ENCODE measurements around the gene CS.
"Not testable (repeated sequence)": the region's sequence is repeated elsewhere in the genome, so short reads cannot be mapped to it uniquely, and the experiment has no call there.

CS gene

DNA sequence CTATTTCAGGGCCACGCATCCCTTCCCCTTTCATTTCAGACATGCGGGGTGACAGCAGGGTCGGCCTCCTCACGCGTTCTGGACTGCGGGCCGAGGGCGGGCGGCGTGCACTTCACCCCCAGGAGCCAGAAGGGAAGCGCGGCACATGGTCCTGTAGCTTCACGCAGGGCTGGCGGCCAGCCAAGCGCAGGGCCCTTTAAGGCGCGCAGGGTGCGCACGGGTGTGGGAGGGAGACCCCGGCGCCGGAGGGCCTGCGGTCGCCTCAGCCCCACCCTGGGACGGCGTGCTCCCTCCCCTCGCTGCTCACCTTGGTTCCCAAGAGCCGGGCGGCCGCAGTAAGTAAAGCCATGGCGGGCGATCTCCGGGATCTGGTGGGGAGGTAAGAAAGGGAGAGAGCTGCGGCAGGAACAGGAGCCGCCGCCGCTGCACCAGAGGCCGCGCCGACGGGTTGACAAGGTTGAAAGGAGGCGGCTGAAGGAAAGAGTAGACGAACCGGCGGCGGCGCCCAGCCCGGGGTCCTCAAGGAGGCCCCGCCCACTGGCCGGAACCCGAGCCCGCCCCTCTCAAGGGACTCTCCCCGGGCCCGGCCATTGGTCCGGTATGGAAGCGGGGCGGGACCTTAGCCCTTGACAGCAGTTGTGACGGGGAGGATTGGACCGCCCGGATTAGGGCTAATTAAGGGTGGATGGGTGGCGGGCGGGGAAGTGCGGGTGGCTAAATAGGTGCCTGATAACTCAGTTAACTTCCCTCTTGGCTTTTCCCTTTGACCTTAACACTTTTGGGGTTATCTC is at the start of gene CS:
Gene CS (minus strand): TSS at position 478 of the 791 bp plus-strand sequence. CDS start 129 bp downstream, at position 349.
- DNase-seq: peak; percentile 99

DNA sequence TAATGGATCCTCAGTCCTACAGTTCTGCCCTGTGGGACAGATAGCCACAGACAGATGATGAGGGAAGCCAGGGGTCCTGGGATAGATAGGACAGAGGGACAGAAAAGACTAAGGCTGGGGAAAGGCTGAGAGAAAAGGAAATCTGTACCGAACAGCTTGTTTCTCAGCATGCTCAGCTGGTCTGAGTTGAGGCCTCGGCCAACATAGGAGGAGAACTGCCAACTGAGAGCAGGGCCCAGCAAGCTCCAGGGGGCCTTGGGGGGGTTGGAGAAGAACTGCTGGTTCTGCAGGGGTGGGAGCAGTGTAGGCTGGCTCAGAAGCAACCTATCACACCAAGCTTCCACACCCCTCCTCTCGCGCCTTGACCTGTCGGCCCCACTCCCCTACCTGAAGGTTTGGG is 48.6 kb upstream of the CS start:
- DNase-seq: no peak

- not testable (repeated sequence) for DNase-seq
Observed at GRCh38 chr12:56347255-56347654, 47.1 kb upstream of the CS start.

DNA sequence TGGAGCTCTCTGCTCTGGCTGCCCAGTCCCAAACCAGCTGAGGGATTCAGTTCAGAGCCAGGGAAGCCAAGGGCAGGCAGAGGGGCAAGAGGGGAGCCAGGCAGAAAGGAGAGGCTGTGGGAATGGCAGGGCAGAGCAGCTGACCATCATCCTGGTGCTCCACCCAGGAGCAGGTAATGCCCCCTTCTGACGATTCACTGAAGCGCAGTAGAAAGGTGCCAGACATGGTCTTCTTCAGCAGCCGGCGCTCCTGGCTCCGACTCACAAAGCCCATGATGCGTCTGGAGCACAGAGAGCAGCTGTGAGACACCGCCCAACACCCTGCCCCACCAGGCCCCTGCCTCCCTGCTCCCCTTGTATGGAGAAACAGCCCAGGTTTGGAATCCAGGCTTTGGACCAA is 46.5 kb upstream of the CS start:
- no peak for DNase-seq

DNA sequence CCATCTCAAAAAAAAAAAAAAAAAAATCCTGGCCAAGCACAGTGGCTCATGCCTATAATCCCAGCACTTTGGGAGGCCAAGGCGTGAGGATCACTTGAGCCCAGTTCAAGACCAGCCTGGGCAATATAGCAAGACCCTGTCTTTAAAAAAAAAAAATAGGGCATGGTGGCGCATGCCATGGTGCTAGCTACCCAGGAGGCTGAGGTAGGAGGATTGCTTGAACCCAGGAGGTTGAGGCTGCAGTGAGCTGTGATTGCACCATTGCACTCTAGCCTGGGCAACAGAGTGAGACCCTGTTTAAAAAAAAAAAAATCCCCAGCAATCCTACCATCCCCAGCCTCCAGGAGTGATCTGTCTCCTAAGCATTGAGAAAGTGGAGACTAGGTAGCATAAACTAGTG is 42.2 kb upstream of the CS start:
- DNase-seq: not testable (repeated sequence)

- no peak for DNase-seq
Observed at GRCh38 chr12:56341616-56342015, 41.5 kb upstream of the CS start.

DNA sequence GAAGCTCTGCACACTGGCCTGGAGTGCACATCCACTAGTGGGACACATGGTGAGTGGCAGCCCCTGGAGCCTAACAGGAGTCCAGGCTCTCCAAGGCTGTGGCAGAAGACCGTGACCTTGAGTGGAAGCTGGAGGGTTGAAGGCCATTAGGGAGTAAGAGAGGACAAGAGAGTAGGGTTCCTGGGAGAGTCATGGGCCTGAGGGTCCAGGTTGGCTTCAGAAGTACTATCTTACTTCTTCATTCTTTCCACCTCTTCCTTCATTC is 39.0 kb upstream of the CS start:
- DNase-seq: no peak

DNA sequence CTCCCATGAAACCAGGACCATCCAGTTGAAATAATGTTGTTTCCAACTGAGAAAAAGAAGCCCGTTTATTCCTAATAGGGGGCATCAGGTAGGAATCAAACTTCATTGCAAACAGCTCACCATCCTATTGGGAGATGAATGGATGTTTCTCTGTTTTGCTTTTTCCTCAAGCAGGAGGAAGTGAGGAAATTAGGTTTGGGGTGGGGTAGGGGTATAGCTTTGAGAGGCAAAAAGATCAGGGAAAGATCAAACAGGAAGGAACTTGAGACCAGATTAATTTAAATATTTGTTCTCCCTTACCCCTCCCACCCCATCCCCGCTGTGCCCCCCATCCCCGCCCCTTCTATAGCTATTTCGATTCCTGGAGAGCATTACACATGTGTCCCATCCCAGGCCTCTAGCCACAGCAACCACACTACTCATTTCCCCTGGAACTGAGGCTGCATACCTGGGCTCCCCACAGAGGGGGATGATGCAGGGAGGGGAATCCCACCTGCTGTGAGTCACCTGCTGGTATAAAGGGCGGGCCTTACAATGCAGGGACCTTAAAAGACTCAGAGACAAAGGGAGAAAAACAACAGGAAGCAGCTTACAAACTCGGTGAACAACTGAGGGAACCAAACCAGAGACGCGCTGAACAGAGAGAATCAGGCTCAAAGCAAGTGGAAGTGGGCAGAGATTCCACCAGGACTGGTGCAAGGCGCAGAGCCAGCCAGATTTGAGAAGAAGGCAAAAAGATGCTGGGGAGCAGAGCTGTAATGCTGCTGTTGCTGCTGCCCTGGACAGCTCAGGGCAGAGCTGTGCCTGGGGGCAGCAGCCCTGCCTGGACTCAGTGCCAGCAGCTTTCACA is 38.4 kb upstream of the CS start, which contains the start of gene IL23A:
Gene IL23A (plus strand): TSS at position 577 of the 850 bp plus-strand sequence. CDS start 161 bp downstream, at position 738.
- peak; percentile 88 for DNase-seq

DNA sequence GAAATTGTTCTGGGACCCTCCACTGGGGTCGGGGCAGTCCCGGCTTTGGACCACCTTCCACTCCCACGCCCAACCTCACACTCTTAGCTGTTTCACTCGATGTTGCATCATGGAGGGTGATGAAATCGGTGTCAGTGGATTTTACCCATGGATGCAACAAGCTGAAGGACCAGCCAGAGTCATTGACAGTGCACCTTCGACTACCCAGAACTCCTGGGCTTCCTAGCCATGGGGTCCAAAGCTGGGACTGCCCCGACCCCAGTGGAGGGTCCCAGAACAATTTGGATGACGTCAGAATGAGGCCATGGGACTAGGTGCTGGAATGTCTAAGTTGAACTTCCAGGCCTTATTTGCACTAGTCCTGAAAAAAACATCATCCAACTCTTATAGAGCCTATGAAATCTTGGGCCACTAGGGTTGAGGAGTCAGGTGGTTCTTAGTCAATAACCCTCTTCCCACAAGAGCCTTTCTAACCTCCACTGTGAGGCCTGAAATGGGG is 37.7 kb upstream of the CS start:
- no peak for DNase-seq

DNA sequence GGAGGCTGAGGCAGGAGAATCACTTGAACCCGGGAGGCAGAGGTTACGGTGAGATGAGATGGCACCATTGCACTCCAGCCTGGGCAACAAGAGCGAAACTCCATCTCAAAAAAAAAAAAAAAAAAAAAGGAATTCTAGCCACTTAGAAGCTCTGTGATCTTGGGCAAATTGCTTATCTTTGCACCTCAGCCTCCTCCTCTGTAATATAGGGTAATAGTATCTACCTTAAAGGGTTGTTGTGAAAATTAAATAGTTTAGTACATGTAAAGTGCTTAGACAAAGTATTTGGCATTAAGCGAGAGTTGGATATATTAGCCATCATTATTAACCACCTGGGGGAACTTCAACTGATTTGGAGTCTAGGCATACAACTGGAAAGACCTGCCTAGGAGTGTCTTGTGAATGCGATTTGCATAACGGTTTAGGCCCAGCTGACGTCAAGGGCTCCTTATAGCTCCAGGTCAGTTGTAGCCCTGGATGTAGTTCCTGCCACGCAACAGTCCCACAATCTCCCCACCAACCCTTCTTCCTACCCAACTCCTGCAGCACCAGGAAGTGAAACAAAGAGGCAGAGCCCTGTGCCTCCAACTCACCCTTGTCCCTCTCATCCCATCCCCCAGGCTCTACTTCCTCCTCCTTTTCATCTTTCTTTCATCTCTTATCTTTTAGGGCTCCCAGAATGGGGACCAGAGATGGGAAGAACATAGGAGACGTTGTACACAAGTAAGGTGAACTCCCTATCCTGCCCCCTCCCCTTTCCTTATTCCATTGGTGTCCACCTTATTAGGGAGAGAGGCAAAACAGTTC is 36.4 kb upstream of the CS start:
- DNase-seq: no peak

DNA sequence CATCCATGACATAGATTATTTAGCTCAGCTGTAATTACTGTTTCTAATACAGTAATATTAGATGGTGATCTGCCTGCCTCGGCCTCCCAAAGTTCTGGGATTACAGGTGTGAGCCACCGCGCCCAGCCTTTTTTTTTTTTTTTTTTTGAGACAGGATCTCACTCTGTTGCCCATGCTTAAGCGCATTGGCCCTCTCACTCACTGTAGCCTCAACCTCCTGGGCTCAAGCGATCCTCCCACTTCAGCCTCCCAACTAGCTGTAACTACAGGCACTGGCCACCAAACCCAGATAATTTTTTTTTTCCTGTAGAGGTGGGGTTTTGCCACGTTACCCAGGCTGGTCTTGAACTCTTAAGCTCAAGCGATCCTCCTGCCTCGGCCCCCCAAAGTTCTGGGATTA is 35.4 kb upstream of the CS start:
- not testable (repeated sequence) for DNase-seq

DNA sequence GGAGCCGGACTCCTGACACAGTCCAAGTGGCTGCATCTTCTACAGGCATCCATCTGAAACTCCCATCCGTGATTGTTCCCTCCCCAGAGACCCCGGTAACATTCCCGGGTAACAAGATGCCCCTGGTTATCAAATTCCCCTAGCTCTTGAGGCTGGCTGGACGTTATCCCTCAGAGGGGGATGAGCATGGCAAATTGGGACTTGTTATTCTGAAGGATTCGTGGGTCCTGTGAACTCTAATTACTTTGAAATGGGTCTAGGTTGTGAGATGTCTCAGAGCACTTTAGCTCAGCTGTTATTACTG is 34.3 kb upstream of the CS start:
- DNase-seq: no peak

DNA sequence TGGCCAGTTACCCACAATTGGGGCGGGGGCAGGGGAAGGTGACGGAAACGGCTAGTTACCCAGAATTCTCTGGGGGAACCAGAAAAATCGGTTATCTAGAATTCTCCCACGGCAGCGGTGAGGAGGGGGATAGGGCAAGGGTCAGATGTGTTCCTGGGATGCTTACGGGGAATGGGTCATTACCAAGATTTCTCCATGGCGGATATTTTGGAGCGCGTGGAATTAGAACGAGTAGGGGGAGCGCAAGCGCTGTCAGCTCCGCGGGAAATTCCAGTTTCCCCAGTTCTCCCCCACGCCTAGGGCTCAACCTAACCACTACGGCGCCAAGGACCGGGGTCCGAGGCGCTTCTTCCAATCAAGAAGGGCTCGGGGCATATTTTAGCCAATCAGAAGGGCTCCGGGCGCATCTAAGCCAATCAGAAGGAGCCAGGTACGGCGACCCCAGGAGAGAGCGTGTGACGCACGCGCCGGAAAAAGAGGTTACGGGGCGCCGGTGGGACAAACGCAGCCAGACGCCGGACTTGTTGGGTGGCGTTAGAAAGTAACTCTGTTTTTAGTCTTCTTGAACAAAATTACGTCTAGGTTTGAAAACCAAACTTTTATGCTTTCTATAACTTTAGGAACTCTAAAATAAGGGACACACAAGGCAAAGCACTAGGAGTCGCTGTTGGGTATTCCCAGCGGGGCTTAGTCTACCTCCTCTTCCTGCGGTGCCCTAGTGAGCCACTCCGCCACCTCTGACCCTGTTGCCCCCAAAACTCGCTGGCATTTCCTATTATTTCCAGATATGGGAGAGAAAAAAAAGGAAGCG is 33.8 kb upstream of the CS start, which contains the start of gene PAN2:
Gene PAN2 (minus strand): TSS at position 322 of the 811 bp plus-strand sequence. CDS start 906 bp downstream, outside the sequence.
- DNase-seq: peak; percentile 98

GRCh38 chr12:56333197-56333678 is 33.1 kb upstream of the CS start:
- no peak for DNase-seq

DNA sequence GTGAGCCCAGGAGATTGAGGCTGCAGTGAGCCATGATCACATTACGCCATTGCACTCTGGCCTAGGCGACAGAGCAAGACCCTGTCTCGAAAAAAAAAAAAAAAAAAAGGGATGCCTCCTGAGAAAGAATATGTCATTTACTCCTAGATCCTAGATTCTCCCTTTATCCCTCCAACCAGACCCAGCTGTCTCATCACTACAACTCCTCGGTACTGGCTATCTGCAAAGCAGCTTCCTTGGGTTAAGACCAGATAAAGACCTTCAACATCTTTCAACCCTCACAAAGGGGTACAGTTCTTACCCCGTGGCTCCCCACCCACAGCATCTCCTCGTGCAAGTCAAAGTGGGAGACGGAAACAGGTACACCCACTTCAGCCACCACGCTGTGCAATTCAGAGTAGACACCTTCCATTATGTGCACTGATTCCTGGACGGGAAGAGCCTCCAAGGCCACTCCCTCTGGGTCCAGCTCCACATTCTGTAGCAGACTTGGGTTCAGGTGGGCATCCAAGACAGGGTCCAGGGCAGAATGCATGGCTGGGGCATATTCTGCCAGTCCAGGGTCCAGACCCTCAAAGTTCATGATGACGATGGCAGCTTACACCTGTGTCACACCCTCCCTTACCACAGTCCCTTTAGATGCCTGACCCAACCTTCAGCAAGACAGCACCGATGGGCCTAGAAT is 32.5 kb upstream of the CS start:
- DNase-seq: no peak

GRCh38 chr12:56330936-56331490 is 30.9 kb upstream of the CS start:
- no peak for DNase-seq

- no peak for DNase-seq
Observed at GRCh38 chr12:56326533-56326932, 26.4 kb upstream of the CS start.

- no peak for DNase-seq
Observed at GRCh38 chr12:56326126-56326525, 26.0 kb upstream of the CS start.

DNA sequence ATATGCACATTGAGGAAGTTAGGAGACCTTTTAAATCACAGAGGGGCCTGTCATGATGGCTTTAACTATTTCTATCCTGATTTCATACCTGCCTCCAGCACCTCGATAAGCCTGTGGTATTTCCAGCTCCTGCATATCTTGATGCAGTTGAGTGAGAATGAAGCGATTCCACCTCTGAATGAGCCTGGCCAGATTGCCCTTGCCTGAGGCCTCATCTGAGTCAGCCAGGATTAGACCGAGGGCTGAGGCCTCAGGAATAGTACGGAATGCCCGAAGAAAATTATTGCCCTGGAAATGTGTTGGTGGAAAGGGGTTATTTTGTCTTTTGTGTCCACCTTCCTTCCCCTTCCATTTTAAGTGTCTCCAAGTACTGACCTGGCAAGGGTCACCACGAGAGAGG is 24.1 kb upstream of the CS start:
- DNase-seq: no peak

GRCh38 chr12:56321610-56322009 is 21.5 kb upstream of the CS start:
- not testable (repeated sequence) for DNase-seq

GRCh38 chr12:56321027-56321426 is 20.9 kb upstream of the CS start:
- DNase-seq: no peak
